Endothelial cell of umbilical vein (primary cell): ENCODE measurements around the gene MRPL33. TPM values are rescaled to one million over a fixed set of nuclear protein-coding genes. Genes with fewer than 3 reads are reported as not detected.

Source experiments
- BruUV-seq: library from RNA; stranded (reverse); fragments of 400-500 nt; replicated peaks from 2 replicates; lab custom pipeline; 2021; lab: Mats Ljungman, UMichigan
- CTCF ChIA-PET: fragments of 300-600, 350-600 bp; sonication (Branson Sonifier 250); formaldehyde crosslinking; loops from one replicate; lab custom pipeline; 2021; ENCODE audit warnings: antibody characterized with exemption, inconsistent platforms; lab: Charles Lee
- POLR2A ChIA-PET: fragments of 300-600, 350-600 bp; sonication (Branson Sonifier 250); formaldehyde crosslinking; loops from one replicate; lab custom pipeline; 2021; ENCODE audit warnings: antibody characterized with exemption, inconsistent platforms; lab: Charles Lee
- DNase-seq: peaks from one replicate; pipeline ENCODE4 v3.0.0-alpha.2; 2011; ENCODE audit warnings: low read depth, low spot score
- FAIRE-seq: peaks from 2 replicates; lab custom pipeline; 2011; peaks lifted over from hg19 to GRCh38; lab: Jason Lieb, UNC
- H2AFZ ChIP-seq: 2 replicates; pipeline ENCODE4 v1.6.0; 2012; ENCODE audit warnings: low read depth, low read length, control low read depth, inconsistent platforms
- H3K27ac ChIP-seq: 2 replicates; pipeline ENCODE4 v1.5.1; 2011; ENCODE audit warnings: low read depth, mild to moderate bottlenecking, control low read depth, low read length, moderate library complexity; ENCODE audit not compliant: insufficient read depth
- H3K27me3 ChIP-seq, 2 experiments: 2 replicates each; pipeline versions ENCODE4 v1.6.0 to v1.6.1; 2011; ENCODE audit warnings: low read length in 2 of 2, mixed read lengths in 1 of 2; ENCODE audit not compliant: control insufficient read depth in 2 of 2, insufficient read depth in 2 of 2
- H3K36me3 ChIP-seq, 2 experiments: 2 replicates in 1 of 2; 3 replicates in 1 of 2; pipeline ENCODE4 v1.5.1; 2011; ENCODE audit warnings: low read length in 2 of 2, mild to moderate bottlenecking in 1 of 2, moderate library complexity in 1 of 2; ENCODE audit not compliant: control insufficient read depth in 2 of 2, insufficient read depth in 2 of 2; ENCODE audit errors: extremely low read depth in 1 of 2
- H3K4me1 ChIP-seq: 3 replicates; pipeline ENCODE4 v1.5.1; 2011; ENCODE audit warnings: mild to moderate bottlenecking, low read length; ENCODE audit not compliant: control insufficient read depth, insufficient read depth; ENCODE audit errors: extremely low read depth
- H3K4me2 ChIP-seq: 2 replicates; pipeline ENCODE4 v1.6.1; 2011; ENCODE audit warnings: low read length, control low read depth, mixed read lengths; ENCODE audit not compliant: insufficient read depth
- H3K4me3 ChIP-seq, 3 experiments: fragments of 200-600 bp in 1 of 3; sonication (generic), shearing (Covaris generic) in 1 of 3; replicated peaks in 1 of 3; 2 replicates each; pipeline ENCODE4 v1.5.1; 2011 to 2016; ENCODE audit warnings: control low read depth in 3 of 3, low read length in 3 of 3, mild to moderate bottlenecking in 2 of 3, inconsistent platforms in 1 of 3, low read depth in 1 of 3, moderate library complexity in 1 of 3; ENCODE audit not compliant: insufficient read depth in 1 of 3
- H3K79me2 ChIP-seq: 2 replicates; pipeline ENCODE4 v1.6.0; 2012; ENCODE audit warnings: low read length, inconsistent platforms; ENCODE audit not compliant: control insufficient read depth, insufficient read depth
- H3K9ac ChIP-seq: replicated peaks from 2 replicates; pipeline ENCODE3; 2011; ENCODE audit warnings: low read length, control low read depth; ENCODE audit not compliant: insufficient read depth; ENCODE audit errors: extremely low read depth
- H3K9me1 ChIP-seq: replicated peaks from 3 replicates; pipeline ENCODE4 v1.6.0; 2011; ENCODE audit warnings: mild to moderate bottlenecking, low read length; ENCODE audit not compliant: control insufficient read depth, insufficient read depth; ENCODE audit errors: extremely low read depth
- H3K9me3 ChIP-seq: replicated peaks from 2 replicates; pipeline ENCODE4 v1.5.1; 2012; ENCODE audit warnings: low read length, inconsistent platforms; ENCODE audit not compliant: control insufficient read depth, insufficient read depth
- H4K20me1 ChIP-seq: replicated peaks from 2 replicates; pipeline ENCODE3; 2011; ENCODE audit warnings: mild to moderate bottlenecking, low read length; ENCODE audit not compliant: control insufficient read depth, insufficient read depth; ENCODE audit errors: extremely low read depth
- CTCF ChIP-seq, 2 donors: IDR thresholded peaks; 1 replicate in 1 of 2; 2 replicates in 1 of 2; pipeline ENCODE4 v1.5.1; 2011; ENCODE audit warnings: low read length in 2 of 2, mild to moderate bottlenecking in 2 of 2, moderate library complexity in 2 of 2, control low read depth in 1 of 2, inconsistent platforms in 1 of 2, low read depth in 1 of 2; ENCODE audit not compliant: insufficient read depth in 1 of 2; ENCODE audit errors: extremely low read depth in 1 of 2
- GATA2 ChIP-seq: IDR thresholded peaks from 2 replicates; pipeline ENCODE4 v1.7.0; 2011; ENCODE audit warnings: low read depth, mild to moderate bottlenecking, moderate library complexity, mixed read lengths, low read length; ENCODE audit not compliant: insufficient read length, insufficient read depth
- JUN ChIP-seq: IDR thresholded peaks from 2 replicates; pipeline ENCODE4 v1.6.1; 2011; ENCODE audit warnings: borderline replicate concordance, low read depth; ENCODE audit not compliant: insufficient read length, insufficient read depth
- POLR2A ChIP-seq: IDR thresholded peaks from 2 replicates; pipeline ENCODE4 v1.6.1; 2012; ENCODE audit warnings: low read depth, mild to moderate bottlenecking, control low read depth, low read length
- dilution Hi-C: fragments of 300-500 bp; cut with MboI; formaldehyde crosslinking; loops from one replicate; pipeline ENCODE4 v1.15.0; 2019; ENCODE audit warnings: low sequenced_read_pairs; ENCODE audit not compliant: extremely low pct_ligation_motif_present
- intact Hi-C: fragments of 100-400 bp; cut with micrococcal nuclease; formaldehyde crosslinking; loops from one replicate; pipeline ENCODE4 v1.10.0; 2022
- polyA plus RNA-seq, 4 experiments: library from polyadenylated mRNA; depleted of rRNA in 3 of 4; stranded (reverse) in 3 of 4; unstranded in 1 of 4; fragments of >200 nt; gene quantifications; 2 replicates each; pipeline versions ENCODE4 v1.2.1 to v1.2.3, GENCODE V29; 2011 to 2012; ENCODE audit warnings: missing spikeins in 1 of 4
- total RNA-seq: library from RNA; stranded (reverse); gene quantifications from 2 replicates; pipeline ENCODE4 v1.2.3, GENCODE V29; 2021

The MRPL33 gene
- total and polyA plus RNA-seq, 2 donors (not counting 3 experiments of a cell fraction or from before 2014, with no cell fraction given), result 36.1 to 97.4 TPM

DNA sequence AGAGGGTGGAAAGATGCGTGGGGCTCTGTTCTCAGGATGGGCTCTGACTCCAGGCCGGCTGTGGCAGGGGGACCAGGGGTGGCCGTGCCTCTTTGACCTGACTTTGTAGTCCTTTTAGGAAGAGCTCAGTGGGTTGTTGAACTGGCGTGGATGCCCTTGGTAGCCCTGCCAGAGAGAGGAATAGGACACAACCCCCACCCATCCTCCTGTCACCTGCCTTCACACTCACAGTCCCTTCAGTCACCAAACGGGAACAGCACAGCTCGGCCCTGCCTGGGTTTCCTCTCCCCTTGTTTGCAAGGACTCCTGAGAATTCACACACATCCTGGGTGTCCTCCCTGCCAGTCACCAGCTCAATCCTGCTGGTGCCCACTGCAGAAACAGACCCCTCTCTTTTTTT, 20.1 kb upstream of the MRPL33 start:
- ChIA-PET POLR2A (no interaction called here), CTCF (interaction anchor here (1.0 to 2.5 kb wide), 4 partner anchors 14 to 47 kb away, joined by 3 to 12 read pairs (median 4); no protein-coding TSS in a partner anchor)
- dilution Hi-C loops, result no loop called here
- no peaks in the 10 kb centered on the region for H3K79me2 ChIP-seq
- FAIRE-seq (no peak), DNase-seq (no peak)
- no peaks in the 10 kb centered on the region for H3K27me3 ChIP-seq
- intact Hi-C loops, result loop anchor here (10.0 kb wide), 1 partner anchor 813 kb away; no protein-coding TSS in a partner anchor
- no peak overlapping the region for H2AFZ ChIP-seq
- TF ChIP-seq CTCF (IDR thresholded peaks at IDR 0.05; ENCODE audit: extremely low read depth in 1 of 2, insufficient read depth in 1 of 2, low read depth in 1 of 2, low read length in 2 of 2) (no peak), GATA2 (no peak)
- no peaks in the 10 kb centered on the region for H4K20me1 ChIP-seq
- no peak overlapping the region for H3K27ac ChIP-seq
- no peaks in the 10 kb centered on the region for H3K9me1 ChIP-seq
- H3K9ac ChIP-seq, result no peak overlapping the region
- no peaks in the 10 kb centered on the region for H3K9me3 ChIP-seq
- no peak overlapping the region for H3K4me2 ChIP-seq
- H3K4me1 ChIP-seq, result no peaks in the 10 kb centered on the region
- no TSS peak for BruUV-seq
- no peak overlapping the region for H3K4me3 ChIP-seq
- H3K36me3 ChIP-seq, result no peaks in the 10 kb centered on the region

- H3K27ac ChIP-seq, result no peak overlapping the region
- H3K9ac ChIP-seq, result no peak overlapping the region
- H3K4me2 ChIP-seq, result no peak overlapping the region
- H3K36me3 ChIP-seq, result no peaks in the 10 kb centered on the region
- no peak overlapping the region for H3K4me3 ChIP-seq
- no peaks in the 10 kb centered on the region for H3K9me3 ChIP-seq
- FAIRE-seq, result no peak
- TF ChIP-seq POLR2A, result no peak
- TF ChIP-seq JUN, result no peak
- TF ChIP-seq CTCF (IDR thresholded peaks at IDR 0.05; ENCODE audit: extremely low read depth in 1 of 2, insufficient read depth in 1 of 2, low read depth in 1 of 2, low read length in 2 of 2), result no peak
- no peak for TF ChIP-seq GATA2
- ChIA-PET POLR2A (no interaction called here), CTCF (interaction anchor here (0.8 to 2.9 kb wide), 7 partner anchors 15 to 327 kb away, joined by 3 to 15 read pairs (median 5); no protein-coding TSS in a partner anchor)
- no TSS peak for BruUV-seq
- H3K9me1 ChIP-seq, result no peaks in the 10 kb centered on the region
- dilution Hi-C loops, result no loop called here
- H3K27me3 ChIP-seq, result no peaks in the 10 kb centered on the region
- no peak for DNase-seq
- H3K79me2 ChIP-seq, result no peaks in the 10 kb centered on the region
- H2AFZ ChIP-seq, result no peak overlapping the region
- intact Hi-C loops, result loop anchor here (10.0 kb wide), 1 partner anchor 812 kb away; no protein-coding TSS in a partner anchor
- no peaks in the 10 kb centered on the region for H4K20me1 ChIP-seq
- H3K4me1 ChIP-seq, result no peaks in the 10 kb centered on the region
Observed at GRCh38 chr2:27752551-27753237, 18.8 kb upstream of the MRPL33 start.
